D341Med (cell line): Measurements from ENCODE around the gene PXDC1.

Experiments
- DNase-seq: peaks from one replicate; pipeline ENCODE4 v3.0.0; 2012; ENCODE audit warnings: low spot score

Gene PXDC1

DNA sequence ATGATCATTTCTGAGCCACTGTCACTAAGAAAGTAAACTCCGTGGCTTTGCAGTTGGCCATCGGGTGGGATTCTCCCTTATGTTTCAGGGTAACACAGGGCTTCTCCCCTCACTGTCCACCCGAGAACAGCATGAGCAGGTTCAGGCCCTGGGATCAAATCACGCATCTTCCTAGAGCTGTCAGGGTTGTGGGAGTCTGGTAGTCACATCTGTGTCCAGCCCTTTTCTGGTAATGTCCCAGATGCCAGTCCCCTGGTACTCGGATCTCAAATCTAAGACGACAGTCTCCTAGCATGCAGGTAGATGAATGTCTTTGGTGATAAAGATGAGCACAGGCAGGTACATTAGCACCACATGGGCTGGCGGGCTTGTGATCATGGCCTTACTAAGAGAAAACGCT lies 4.8 kb downstream of the PXDC1 start:
- DNase-seq: no peak

DNA sequence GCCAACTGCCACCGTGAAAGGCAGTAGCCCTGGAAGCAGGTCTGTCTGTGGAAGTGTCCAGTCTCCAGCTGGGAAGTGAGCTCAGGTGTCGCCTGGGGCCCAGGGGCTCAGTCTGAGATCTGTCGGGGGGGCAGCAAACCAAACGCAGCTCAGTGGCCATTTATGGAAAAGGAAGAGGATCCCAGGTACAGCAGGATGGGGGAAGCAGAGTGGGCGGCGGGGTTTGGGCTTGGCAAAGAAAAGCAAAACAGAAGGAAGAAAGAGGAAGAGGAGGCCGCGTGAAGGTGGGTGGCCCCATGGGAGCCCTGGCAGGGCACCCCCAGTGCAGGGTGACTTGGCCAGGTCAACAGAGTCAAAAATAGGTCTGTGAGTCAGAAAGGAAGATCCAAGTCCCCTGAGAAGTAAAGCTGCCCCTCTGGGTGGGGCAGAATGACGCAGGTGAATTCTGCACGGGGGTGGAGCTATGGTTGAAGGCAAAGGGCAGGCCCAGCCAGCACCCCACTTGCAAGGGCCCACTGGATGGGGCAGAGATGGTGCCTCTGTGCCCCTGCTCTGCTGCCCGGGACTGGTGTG lies 5.3 kb downstream of the PXDC1 start:
- DNase-seq: no peak

DNA sequence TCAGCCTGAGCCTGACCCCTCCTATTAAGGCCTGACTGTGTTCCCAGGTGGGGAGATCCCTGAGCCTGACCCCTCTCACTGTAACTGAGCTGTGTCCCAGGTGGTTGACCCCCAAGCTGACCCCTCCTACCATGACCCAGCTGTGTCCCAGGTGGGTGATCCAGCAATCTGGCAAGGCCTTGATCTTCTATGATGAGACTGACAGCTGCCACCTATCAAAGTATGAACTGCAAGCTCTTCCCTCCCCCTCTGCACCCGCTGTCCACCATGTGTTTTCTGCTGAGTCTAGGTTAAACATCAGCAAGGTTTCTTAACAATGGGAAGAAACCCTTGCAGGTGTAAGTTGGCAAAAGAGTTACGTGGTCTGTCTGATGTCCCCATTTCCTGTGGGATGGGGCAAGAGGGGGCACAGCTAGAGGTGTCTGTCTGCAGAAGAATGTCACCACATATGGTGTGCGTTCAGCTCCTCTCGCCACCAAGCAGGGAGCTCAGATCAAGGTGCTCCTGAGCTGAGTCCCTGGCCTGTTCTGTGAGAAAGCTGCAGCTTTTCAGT lies 5.9 kb downstream of the PXDC1 start:
- DNase-seq: no peak

DNA sequence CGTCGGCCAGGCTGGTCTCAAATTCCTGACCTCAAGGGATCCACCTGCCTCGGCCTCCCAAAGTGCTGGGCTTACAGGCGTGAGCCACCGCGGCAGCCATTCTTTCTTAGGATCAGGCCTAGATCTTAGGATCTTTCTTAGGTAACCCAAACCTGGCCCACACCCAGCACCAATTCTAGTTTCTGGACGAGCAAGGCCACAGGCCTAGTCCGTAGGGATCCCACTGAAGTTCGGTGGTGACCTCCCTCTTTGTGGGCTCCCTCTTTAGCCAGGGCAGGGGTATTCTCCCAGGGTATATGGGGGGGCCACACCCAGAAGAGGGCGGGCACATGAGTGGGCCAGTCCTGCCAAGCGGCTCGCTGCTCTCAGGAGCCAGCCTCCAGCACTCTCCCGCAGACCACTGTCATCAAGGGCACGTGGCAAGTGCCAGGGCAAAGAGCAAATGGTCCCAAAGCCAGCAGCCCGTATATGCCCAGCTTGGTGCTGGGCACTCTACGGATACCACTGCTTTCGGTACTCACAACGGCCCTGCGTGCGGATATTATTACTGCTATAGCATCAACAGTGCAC lies 6.5 kb downstream of the PXDC1 start:
- no peak for DNase-seq

DNA sequence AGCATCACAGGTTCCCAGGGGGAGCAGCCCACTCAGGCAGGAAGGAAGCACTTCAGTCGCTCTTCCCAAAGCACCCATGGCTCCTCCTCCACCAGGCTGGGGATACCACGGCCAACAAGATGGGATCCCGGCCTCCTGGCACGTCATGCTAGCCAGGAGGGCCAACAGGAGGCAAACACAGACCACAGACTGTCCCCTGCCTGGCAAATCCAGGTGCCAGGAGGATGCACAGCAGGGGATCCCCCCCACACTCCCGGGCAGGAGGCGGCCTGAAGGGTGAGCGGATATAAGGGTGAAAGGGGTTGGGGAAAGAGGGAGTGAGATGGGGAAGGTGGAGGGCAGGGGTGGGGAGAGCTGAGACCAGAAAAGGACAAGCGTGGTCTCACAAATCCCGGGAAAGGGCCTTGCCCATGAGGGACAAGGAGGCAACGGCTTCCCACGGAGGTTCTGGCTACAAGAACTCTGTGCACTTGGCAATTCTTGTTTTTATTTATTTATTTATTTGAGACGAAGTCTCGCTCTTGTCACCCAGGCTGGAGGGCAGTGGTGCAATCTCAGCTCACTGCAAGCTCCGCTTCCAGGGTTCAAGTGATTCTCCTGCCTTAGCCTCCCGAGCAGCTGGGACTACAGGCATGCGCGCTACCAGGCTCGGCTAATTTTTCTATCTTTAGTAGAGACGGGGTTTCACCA lies 7.2 kb downstream of the PXDC1 start:
- DNase-seq: no peak

DNA sequence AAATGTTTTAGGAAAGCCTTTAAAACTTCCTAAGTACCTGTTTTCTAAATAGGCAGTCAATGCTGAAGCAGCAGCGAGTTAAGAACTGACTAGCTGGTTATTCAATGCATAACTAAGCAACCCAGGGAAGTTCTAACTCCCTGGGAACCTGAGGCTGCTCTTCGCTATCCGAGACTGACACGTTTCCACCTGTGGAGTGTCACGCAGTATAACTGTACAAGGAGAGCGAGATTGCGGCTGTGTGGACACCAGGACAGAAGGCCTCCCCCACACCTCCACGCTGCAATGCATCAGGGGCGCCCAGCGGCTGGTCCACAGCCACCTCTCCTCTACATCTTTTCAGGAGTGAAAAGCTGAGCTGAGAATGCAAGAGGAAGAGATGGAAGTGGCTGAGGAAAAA lies 8.0 kb downstream of the PXDC1 start:
- no peak for DNase-seq

DNA sequence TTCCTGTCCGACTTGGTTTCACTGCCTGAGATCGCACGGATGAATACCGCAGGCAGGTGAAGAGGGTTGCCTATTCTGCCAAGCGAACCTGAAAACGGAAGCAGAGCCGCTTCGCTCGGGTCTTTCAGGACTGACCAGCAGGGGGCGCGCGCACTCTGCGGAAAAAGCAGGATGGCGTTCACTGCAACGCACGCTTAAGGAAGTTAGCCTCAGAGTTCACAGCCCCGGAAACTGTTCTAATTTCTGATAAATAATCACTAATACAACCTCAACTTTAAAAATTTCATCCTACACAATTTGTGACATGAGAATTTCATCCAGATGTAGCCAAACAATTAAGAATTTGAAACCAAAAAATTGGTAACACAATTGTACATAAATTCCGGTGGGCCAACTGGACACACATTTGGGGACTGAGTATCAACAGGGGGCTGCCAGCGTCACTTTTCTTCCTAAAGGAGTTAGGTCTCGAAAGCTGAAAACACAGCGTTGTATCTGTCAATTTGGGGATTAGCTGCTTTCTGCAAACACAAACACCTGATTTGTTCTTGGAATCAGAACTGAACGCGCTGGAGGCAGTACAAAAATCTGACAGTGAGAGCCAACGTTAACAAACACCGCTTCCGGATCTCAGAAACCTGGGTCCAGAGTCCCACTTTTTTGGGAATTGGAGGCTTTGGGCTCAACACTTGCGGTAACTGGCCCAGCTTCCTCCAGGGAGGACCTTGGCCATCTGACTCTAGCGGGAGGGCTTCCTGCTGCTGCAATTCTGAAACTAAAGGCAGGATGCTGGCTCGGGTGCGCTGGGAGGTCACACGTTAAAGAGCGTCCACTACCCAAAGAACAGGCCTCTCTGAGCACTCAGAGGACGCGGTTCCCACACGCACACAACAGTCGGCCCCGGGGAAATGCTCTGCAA lies 8.8 kb downstream of the PXDC1 start:
- DNase-seq: peak; percentile 91

DNA sequence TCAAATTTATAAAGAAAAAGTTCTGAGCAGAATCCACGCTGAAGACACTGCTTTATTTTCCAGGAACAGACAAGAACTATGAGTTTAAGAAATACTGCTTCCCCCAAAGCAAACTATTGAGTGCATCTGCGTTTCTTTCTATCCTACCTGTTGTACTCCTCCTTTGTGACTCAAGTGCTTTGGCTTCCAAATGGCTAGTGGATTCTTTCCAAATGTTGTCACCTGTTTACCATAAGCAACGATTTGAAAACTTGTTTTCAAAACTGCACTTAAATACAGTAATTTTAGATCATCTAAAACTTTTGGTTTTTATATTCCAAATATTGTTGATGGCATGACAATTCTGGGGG lies 9.5 kb downstream of the PXDC1 start:
- DNase-seq: no peak

DNA sequence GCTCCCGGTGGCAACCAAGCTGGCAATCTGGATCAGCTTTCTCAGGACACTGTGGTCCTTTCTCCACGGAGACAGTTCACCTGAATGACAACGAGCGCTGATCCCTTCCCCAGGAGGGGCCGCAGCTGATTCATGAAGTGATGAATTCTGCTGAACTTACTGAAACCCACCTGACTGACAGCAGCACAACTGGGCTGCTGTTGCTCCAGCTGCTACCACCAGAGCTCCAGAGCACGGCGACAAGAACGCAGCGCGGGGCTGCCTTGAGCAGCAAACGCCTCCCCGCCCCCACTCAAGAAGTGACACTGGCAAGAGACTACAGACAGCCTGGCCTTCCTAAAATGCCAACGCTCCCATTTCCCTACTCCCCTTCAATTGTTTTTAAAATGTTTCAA lies 10.0 kb downstream of the PXDC1 start:
- no peak for DNase-seq

DNA sequence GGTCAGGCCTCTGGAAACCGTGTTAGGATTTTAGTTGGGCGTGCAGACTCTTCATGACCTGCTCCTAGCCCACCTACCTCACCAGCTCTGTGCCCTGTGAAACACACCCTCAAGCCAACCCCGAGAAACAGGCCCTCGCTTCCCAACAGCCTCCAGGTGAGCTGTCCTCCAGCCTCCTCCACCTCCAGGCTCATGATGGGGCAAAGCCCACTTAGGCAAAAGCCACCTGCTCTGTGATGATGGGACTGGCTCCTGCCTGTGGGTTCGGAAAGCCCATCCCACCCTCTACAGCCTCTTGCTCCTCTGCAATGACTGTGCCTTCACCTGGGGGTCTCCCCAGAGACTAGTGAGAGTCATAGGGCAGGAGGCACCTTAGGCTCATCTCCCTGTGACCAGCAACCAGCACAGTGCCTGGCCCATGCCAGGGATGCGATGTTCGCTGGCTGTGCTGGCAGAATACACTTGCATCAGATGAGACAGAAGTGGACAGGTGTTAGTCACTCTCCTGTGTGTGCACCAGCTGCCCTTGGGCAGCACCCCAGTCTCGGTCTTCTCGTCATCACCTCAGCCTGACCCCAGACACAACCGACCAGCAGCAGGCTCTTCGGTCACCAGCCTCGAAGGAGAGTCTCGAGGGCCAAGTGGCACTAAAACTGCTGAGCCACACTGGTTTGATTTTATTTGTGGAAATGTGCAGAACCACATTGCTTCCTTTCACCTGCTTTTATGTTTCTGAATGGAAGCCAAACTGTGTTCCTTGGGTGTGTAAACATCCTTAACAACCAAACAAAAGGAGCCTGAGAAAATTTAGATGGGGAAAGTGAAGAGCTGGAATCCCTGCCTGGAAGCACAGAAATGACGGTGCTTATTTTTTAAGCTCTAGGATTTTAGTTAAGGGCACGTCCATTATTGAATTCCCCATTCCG lies 10.7 kb downstream of the PXDC1 start:
- no peak for DNase-seq

DNA sequence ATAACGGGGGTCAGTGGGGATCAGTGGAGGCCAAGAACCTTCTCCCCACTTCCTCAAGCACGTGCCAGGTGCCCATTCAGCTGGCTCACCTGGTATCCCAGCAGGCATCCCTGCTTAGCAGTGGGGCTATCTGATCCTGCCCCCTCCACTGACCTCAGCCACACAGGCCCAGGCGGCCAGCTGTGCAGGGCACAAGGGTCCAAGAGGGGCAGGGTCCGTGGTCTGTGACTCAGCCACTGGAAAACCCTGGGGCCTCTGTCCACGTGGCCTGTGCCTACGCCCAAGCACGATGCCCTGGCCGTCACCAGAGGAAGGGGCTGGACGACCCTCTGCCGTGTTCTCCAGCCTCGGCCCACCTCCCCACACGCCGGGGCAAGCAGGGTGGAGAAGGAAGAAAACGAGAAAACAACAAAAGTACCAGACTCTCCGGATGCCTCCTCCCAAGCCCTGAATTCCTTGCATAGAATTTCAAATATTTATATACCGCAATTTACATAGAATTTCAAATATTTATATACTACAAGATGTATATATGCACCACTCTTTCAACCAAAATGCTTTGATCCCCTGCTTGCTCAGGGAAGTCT lies 12.1 kb downstream of the PXDC1 start:
- no peak for DNase-seq

DNA sequence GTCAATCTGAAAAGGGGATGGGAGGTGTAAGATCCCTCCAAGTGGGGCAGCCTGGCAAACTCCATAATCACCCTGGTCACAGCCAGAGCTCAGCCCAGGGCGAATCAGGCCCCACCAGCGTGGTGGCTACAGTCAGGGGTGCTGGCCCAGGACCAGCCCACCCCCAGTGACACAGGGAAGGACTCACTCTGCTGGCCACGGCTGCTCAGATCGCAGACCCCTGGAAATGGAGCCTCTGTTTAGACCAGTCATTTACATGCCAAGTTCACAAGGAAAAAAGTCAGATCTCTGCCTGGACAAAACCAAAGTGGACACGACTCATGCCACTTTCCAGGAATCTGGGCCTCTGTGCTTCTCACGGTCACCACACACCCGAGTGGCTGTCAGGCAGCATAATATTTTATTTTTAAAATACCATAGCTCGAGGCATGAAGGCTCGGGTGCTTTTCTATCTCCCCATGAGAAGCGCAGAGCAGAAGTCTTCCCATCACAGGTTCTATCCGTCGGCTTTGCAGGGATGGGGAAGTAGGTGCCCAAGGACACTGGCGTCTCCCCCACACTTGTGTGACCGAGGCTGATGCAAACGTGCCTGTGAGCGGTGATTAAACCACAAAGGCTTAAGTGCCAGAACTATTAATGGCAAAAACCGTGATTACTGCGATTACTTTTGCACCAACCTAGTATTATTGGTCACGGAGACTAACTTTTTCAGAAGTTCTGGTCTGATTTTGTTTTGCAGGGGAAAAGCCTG lies 13.0 kb downstream of the PXDC1 start:
- DNase-seq: no peak

DNA sequence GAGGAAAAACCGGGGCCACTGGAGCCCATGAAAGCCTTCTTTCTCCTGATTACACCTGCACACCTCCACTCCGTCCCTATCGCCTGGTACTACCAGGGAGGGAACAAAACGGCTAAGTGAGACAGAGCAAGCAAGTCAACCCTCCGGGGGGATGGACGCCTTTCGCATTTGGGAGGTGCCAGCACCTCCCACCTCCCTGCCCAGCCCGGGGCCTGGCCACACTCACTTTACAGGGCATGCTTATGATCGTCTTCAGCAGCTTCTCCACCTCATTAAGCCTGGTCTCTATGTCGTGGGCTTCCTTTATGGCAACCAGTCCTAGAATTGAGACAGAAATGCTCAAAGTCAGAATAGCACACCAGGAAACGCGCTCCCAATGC lies 13.7 kb downstream of the PXDC1 start:
- no peak for DNase-seq

DNA sequence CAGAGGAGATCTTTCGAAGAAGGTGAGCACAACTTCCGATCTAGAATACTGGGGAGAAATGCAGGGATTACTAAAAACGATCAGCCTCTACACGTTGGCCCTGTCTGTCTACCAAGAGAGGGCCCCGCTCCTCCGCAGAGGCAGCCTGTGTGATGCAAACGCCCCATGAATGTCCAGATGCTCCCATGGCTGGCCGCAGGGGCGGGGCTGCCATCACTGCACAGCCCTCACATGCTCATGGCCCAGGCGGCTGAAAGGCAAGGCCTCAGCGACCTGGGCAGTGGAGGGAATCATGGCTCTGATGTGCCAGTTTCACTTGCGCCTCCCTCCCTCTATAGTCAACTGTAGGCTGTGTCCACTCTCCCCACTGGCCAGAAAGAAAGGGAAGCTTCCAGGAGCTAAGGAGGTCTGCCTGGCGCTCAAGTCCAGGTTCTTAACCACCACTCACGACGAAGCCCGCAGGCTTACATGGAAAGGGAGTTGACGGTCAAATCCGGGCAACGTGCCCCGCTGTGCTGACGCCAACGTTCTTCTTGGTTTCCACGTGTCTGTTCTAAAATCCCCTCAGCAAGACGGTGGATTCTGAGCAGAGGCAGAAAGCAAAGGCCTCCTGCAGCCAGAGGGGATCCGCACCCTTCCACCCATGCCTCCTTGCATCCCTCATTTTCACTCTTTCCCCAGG lies 14.2 kb downstream of the PXDC1 start:
- DNase-seq: no peak

DNA sequence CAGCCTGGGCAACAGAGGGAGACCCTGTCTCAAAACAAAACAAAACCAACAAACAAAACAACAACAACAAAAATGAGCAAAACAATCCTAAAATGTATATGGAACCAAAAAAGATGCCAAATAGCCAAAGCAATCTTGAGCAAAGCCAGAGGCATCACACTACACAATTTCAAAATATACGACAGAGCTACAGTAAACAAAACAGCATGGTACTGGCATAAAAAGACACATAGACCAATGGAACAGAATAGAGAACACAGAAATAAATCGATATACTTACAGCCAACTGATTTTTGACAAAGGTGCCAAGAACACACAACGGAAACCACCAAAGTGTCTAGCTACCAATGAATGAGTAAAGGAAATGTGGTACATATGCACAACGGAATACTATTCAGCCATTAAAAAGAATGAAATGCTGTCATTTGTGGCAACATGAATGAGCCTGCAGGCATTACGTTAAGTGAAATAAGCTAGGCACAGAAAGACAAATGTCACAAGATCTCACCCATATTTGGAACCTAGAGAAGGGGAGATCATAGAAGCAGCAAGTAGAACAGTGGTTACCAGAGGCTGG lies 16.4 kb downstream of the PXDC1 start:
- no peak for DNase-seq

DNA sequence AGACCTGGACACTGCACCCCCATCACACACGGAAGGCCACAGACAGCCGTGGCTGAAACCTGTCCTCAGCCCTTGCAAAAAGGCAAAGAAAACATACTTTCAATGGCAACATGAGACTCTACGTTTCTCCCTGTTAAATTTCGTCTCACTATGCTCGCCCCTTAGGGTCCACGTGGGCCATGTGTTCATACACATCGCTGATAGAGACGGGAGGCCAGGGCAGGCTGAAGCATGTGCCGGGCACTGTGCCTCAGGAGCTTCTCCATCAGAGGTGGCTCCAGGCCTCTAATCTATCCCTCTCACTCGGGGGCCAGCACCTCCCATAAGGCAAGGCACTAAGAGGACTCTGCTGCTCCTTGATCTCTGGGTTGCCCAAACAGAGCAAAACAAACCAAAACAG lies 17.5 kb downstream of the PXDC1 start:
- DNase-seq: no peak

DNA sequence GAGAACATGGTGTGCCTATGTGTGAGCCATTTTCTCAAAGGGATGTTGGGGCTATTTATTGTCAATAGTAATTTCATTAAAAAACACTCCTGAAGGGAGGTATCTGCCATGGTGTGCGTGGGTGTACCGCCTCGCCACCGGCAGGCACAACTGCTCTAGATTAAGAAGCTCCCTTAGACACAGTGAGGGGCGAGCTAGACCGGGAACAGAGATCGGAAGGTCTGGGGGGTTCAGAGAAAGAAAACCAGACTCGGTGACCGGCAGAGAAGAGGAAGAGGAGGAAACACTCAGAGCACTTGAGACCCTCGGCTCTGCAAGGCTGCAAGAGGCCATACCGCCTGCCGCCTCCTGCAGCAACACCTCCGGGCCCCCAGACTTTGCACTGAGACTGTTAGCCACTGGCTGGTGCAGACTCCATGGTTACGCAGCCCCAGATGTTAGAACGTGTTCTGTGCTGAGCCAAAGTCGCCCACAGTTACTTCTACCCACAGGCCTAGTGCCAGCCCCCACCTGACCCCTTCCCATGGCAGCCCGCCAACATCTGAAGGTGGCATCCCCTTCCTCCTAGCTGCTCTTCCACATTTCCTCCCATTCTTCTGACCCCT lies 18.1 kb downstream of the PXDC1 start:
- DNase-seq: no peak

DNA sequence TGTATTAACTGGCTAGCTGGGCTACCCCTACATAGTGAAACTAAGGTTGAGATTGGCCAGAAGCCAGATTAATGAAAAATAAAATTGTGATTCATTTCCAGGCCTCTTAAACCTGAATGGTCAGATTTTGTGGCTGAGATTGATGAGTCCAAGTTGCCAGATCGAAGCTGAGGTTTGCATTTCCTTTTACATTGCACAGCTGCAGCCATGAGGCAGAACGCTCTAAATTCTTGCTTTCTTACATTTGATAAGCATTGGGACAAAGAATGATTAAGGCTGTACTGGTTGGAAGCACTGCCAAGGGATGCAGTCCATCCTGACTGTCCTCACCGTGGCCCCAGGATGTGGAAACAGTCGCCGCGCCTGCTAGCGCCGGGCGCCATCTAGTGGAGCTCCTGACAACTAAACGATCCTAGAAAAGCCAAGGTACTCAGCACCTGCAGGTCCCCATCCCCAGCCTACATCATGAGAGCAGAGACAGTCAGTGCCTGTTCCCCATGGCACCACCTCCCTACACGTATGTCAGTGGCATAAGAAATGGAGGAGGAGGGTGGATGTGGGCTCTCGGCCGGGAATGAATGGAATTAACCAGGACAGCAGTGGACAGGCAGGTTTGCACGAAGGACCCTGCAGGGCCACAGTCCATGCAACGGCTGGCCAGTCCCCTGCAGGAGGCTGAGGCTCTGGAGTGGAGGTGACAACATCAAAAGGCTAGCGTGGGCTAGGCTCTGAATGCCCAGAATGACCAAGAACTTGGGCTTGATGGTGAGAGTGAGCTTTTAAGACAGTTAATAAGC lies 19.0 kb downstream of the PXDC1 start:
- peak; percentile 89 for DNase-seq
